ENCODE measurements around the gene DHX30. TPM values are rescaled to one million over a fixed set of nuclear protein-coding genes. Genes with fewer than 3 reads are reported as not detected.
A peak's percentile ranks its signal among the peaks of the same experiment; 100 is the strongest.

The DHX30 gene
- total and polyA plus RNA-seq, 7 donors: 13.2 to 57.6 (median 43.8) TPM

DNA sequence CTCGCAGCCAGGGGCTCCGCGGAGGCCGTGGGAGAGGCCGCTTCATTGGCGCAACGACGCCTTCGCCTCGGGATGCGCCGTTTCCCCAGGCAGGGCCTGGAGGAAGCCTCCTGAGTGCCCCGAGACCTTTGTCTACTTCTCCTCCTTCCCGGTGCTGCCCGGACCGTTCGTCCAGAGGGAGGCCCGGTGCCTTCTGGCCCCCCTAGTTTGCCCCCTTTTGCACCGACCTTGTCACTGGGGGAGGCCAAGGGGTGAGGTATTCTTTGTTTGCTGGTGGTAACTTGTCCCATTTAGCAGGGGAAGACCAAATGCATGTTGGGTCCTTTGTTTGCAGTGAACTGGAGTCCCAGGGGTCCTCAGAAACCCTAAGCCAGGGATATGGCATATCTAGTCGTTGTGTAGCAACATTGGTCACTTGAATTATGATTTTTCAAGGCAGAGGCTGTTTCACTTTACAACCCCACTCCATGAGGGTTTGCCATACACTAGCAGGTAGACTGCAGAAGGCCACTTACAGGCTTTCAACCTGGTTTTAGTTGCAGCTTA lies 615 bp downstream of the DHX30 start:
- peaks cover 0 to 33% (median 11%) of the 10 kb centered on the region in 4 donors for H3K36me3 ChIP-seq
- no peak for TF ChIP-seq EP300 (IDR thresholded peaks at IDR 0.05)
- WGBS, 2 donors: 0 to 1% methylated on average over 20 of the region's 20 CpGs
- no peak for DNase-seq
- peak overlapping the region; percentile 96 to 98 (median 96) for H3K27ac ChIP-seq
- intact Hi-C loops (cut with DNase I): loop anchor here (5.0 to 10.0 kb wide), 2 partner anchors 291 to 389 kb away; partner anchors contain the start of gene ELP6
- H3K4me3 ChIP-seq: peak overlapping the region; percentile 57 to 93 (median 82)
- H3K9me3 ChIP-seq: no peaks in the 10 kb centered on the region
- peaks cover 0 to 24% (median 19%) of the 10 kb centered on the region in 4 donors for H3K4me1 ChIP-seq
- no peaks in the 10 kb centered on the region for H3K27me3 ChIP-seq

DNA sequence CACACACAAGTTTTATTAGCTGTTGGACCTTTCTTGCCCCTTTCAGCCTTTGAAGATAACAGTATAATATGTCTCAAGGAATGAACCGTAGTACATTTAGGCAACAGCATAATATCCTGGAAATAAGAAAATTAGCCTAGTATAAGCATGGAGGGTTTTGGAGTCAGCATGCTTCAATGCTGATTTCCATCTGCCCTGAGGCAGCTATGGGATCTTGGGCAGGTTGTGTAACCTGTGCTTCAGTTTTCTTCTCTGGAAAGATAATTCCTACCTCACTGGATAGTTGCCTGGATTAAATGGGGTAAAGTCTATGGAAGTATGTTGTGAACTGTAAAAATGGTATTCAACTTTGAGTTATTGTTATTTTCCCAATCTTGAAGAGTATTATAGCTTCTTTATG lies 1.6 kb downstream of the DHX30 start:
- intact Hi-C loops (cut with DNase I): loop anchor here (5.0 to 10.0 kb wide), 2 partner anchors 292 to 390 kb away; partner anchors contain the start of gene ELP6
- WGBS, 2 donors: 97% methylated on average over 1 of the region's 1 CpG
- no peak for DNase-seq
- Histone ChIP-seq H3K36me3 (peaks cover 0 to 43% (median 11%) of the 10 kb centered on the region in 4 donors), H3K27me3 (no peaks in the 10 kb centered on the region), H3K4me3 (no peak overlapping the region), H3K9me3 (no peaks in the 10 kb centered on the region), H3K4me1 (peaks cover 0 to 24% (median 19%) of the 10 kb centered on the region in 4 donors), H3K27ac (peak overlapping the region in 2 of 4 donors; percentile 96 to 98)
- no peak for TF ChIP-seq POLR2AphosphoS5 (IDR thresholded peaks at IDR 0.05)
- TF ChIP-seq POLR2A (IDR thresholded peaks at IDR 0.05): no peak
- TF ChIP-seq, protein P1, sequence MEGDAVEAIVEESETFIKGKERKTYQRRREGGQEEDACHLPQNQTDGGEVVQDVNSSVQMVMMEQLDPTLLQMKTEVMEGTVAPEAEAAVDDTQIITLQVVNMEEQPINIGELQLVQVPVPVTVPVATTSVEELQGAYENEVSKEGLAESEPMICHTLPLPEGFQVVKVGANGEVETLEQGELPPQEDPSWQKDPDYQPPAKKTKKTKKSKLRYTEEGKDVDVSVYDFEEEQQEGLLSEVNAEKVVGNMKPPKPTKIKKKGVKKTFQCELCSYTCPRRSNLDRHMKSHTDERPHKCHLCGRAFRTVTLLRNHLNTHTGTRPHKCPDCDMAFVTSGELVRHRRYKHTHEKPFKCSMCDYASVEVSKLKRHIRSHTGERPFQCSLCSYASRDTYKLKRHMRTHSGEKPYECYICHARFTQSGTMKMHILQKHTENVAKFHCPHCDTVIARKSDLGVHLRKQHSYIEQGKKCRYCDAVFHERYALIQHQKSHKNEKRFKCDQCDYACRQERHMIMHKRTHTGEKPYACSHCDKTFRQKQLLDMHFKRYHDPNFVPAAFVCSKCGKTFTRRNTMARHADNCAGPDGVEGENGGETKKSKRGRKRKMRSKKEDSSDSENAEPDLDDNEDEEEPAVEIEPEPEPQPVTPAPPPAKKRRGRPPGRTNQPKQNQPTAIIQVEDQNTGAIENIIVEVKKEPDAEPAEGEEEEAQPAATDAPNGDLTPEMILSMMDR (IDR thresholded peaks at IDR 0.05): no peak
- TF ChIP-seq EP300 (IDR thresholded peaks at IDR 0.05): no peak

- H3K27me3 ChIP-seq: no peaks in the 10 kb centered on the region
- no peak for TF ChIP-seq POLR2A (IDR thresholded peaks at IDR 0.05)
- no peak for TF ChIP-seq EP300 (IDR thresholded peaks at IDR 0.05)
- TF ChIP-seq, protein P1 (IDR thresholded peaks at IDR 0.05): no peak
- no peak for TF ChIP-seq POLR2AphosphoS5 (IDR thresholded peaks at IDR 0.05)
- no peak overlapping the region for H3K4me3 ChIP-seq
- WGBS, 2 donors: 84 to 85% methylated on average over 8 of the region's 8 CpGs
- H3K27ac ChIP-seq: no peak overlapping the region
- H3K36me3 ChIP-seq: peaks cover 22 to 91% (median 24%) of the 10 kb centered on the region in 4 donors
- no peaks in the 10 kb centered on the region for H3K4me1 ChIP-seq
- no peak for DNase-seq
- H3K9me3 ChIP-seq: no peaks in the 10 kb centered on the region
- intact Hi-C loops (cut with DNase I): no loop called here
Measured at GRCh38 chr3:47813551-47814177, 10.7 kb downstream of the DHX30 start.

DNA sequence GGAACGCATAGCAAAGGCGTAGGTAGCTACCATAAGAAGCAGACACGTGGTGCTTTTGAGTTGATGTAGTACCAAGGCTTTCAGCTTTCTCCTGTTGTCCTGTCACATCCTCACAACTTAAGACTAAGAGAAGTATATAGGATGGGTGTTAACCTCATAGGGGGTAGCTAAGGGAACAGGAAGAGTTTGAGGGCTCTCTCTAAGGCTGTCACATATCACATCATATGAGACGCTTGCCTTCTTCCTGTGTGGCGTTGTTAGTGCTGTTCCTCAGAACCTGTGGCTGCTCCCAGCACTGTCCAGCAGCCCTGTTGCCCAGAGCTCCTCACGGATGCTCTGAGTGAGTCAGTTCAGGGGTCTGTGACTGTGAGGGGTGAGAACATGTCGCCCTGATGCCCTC lies 14.7 kb downstream of the DHX30 start:
- WGBS, 2 donors: 95 to 96% methylated on average over 7 of the region's 7 CpGs
- H3K4me1 ChIP-seq: no peaks in the 10 kb centered on the region
- H3K27me3 ChIP-seq: no peaks in the 10 kb centered on the region
- H3K27ac ChIP-seq: no peak overlapping the region
- no peaks in the 10 kb centered on the region for H3K9me3 ChIP-seq
- no peak for DNase-seq
- H3K4me3 ChIP-seq: no peak overlapping the region
- H3K36me3 ChIP-seq: peaks cover 9 to 87% (median 21%) of the 10 kb centered on the region in 4 donors
- intact Hi-C loops (cut with DNase I): no loop called here
- TF ChIP-seq, protein P1 (IDR thresholded peaks at IDR 0.05): no peak
- TF ChIP-seq POLR2AphosphoS5 (IDR thresholded peaks at IDR 0.05) (no peak), EP300 (IDR thresholded peaks at IDR 0.05) (no peak), POLR2A (IDR thresholded peaks at IDR 0.05) (no peak)
